Psoas muscle (tissue), 8 donors: ENCODE measurements around the gene DOCK1. TPM values are rescaled to one million over a fixed set of nuclear protein-coding genes. Genes with fewer than 3 reads are reported as not detected.

Experiments
- ATAC-seq, 4 donors: fragments of 200-7000 bp; cut with Tn5 transposase; one replicate each; pipeline ENCODE4 v1.9.1; 2020; ENCODE audit warnings: moderate library complexity in 3 of 4, mild to moderate bottlenecking in 2 of 4
- DNase-seq, 2 donors: peaks; one replicate each; pipeline ENCODE4 v3.0.0-alpha.2; 2020
- H3K27ac ChIP-seq: fragments of 200-600 bp; one replicate; pipeline ENCODE4 v1.8.0; 2022
- H3K27me3 ChIP-seq, 3 donors: fragments of 200-600 bp in 1 of 3; one replicate each; pipeline versions ENCODE4 v1.6.1 to v1.8.0; 2013 to 2022; ENCODE audit warnings: low read length in 2 of 3, mild to moderate bottlenecking in 2 of 3, moderate library complexity in 1 of 3; ENCODE audit not compliant: insufficient read depth in 3 of 3
- H3K36me3 ChIP-seq, 2 donors: fragments of 200-600 bp in 1 of 2; one replicate each; pipeline versions ENCODE4 v1.6.1 to v1.8.0; 2013 to 2022; ENCODE audit warnings: low read depth in 1 of 2, mild to moderate bottlenecking in 1 of 2, moderate library complexity in 1 of 2; ENCODE audit not compliant: insufficient read depth in 1 of 2
- H3K4me1 ChIP-seq: fragments of 200-600 bp; one replicate; pipeline ENCODE4 v1.8.0; 2022
- H3K4me3 ChIP-seq: fragments of 200-600 bp; one replicate; pipeline ENCODE4 v1.8.0; 2022; ENCODE audit warnings: mild to moderate bottlenecking
- H3K9me3 ChIP-seq: fragments of 200-600 bp; one replicate; pipeline ENCODE4 v1.8.0; 2022
- CTCF ChIP-seq: fragments of 200-600 bp; IDR thresholded peaks from one replicate; pipeline ENCODE4 v1.8.0; 2022; ENCODE audit warnings: antibody characterized with exemption
- WGBS, 3 donors: extraction: QIAGEN DNeasy Blood & Tissue Kit; methylation state at CpG; one replicate each; pipeline versions ENCODE4 v1.1.6 to v1.1.7; 2013; 5-methylcytosine and 5-hydroxymethylcytosine counted together
- intact Hi-C, 2 donors: fragments of 100-400 bp; cut with DNase I; formaldehyde crosslinking; loops; one replicate each; pipeline versions ENCODE4 v1.11.0 to v1.14.2; 2022
- polyA plus RNA-seq, 3 donors: library from polyadenylated mRNA; stranded (reverse); fragments of 200-250 nt; gene quantifications; one replicate each; pipeline ENCODE4 v1.2.3, GENCODE V29; 2013
- total RNA-seq, 4 donors: library from RNA; stranded (reverse); fragmentation: NEBNext Ultra II Directional in 2 of 4; extraction: Animal tissue kit (Norgen Biotek cat#: 25700) in 2 of 4; gene quantifications; one replicate each; pipeline versions ENCODE4 v1.2.1 to v1.2.4, GENCODE V29; 2021 to 2023
- donor health status: healthy with polysubstance abuse.
- donor health status: DM: no; HTN: no; CAD: no; lungs with moderate emphysema.
- donor health status: Bipolar disorder and iron deficiency.
- donor health status: healthy.
- donor health status: DM: yes; HTN: yes; CAD: no.
- donor health status: DM: no; HTN: no; CAD: no.
- donor health status: DM: no; HTN: no; CAD: no.
- donor health status: DM: yes; HTN: yes; CAD: no.

DOCK1 gene
- total and polyA plus RNA-seq, 7 donors: 2.1 to 11.3 (median 5.4) TPM

- DNase-seq (no peak), ATAC-seq (no peak)
- no peak for TF ChIP-seq CTCF
- Histone ChIP-seq H3K4me1 (no peaks in the 10 kb centered on the region), H3K27ac (no peak overlapping the region), H3K9me3 (no peaks in the 10 kb centered on the region), H3K4me3 (no peak overlapping the region), H3K27me3 (peaks cover 0 to 17% (median 8%) of the 10 kb centered on the region in 3 donors), H3K36me3 (no peaks in the 10 kb centered on the region)
- 95 to 96% (median 96%) methylated on average over 8 of the region's 8 CpGs for WGBS, 3 donors
- intact Hi-C loops: no loop called here
These were observed 295.4 kb downstream of the DOCK1 start for GRCh38 chr10:127200646-127201045.

GRCh38 chr10:127203067-127203466 lies 297.8 kb downstream of the DOCK1 start:
- Histone ChIP-seq H3K27ac (no peak overlapping the region), H3K27me3 (no peaks in the 10 kb centered on the region), H3K36me3 (no peaks in the 10 kb centered on the region), H3K4me3 (no peak overlapping the region), H3K4me1 (no peaks in the 10 kb centered on the region), H3K9me3 (no peaks in the 10 kb centered on the region)
- TF ChIP-seq CTCF: no peak
- no peak for ATAC-seq
- intact Hi-C loops: no loop called here
- 49 to 69% (median 49%) methylated on average over 7 of the region's 7 CpGs for WGBS, 3 donors
- no peak for DNase-seq

- no peak for TF ChIP-seq CTCF
- Histone ChIP-seq H3K36me3 (no peaks in the 10 kb centered on the region), H3K27me3 (no peaks in the 10 kb centered on the region), H3K27ac (no peak overlapping the region), H3K4me1 (no peaks in the 10 kb centered on the region), H3K9me3 (no peaks in the 10 kb centered on the region), H3K4me3 (no peak overlapping the region)
- ATAC-seq (no peak), DNase-seq (no peak)
- intact Hi-C loops: no loop called here
- WGBS, 3 donors: 84 to 94% (median 85%) methylated on average over 2 of the region's 2 CpGs
These were observed 301.9 kb downstream of the DOCK1 start for GRCh38 chr10:127207081-127207480.

- H3K27me3 ChIP-seq: no peaks in the 10 kb centered on the region
- intact Hi-C loops: no loop called here
- no peak overlapping the region for H3K27ac ChIP-seq
- no peak overlapping the region for H3K4me3 ChIP-seq
- 71 to 80% (median 73%) methylated on average over 7 of the region's 7 CpGs for WGBS, 3 donors
- ATAC-seq: no peak
- no peaks in the 10 kb centered on the region for H3K36me3 ChIP-seq
- no peak for DNase-seq
- H3K4me1 ChIP-seq: no peaks in the 10 kb centered on the region
- TF ChIP-seq CTCF: no peak
- H3K9me3 ChIP-seq: no peaks in the 10 kb centered on the region
These were observed 305.8 kb downstream of the DOCK1 start for GRCh38 chr10:127210936-127211466.

- 66 to 72% (median 69%) methylated on average over 4 of the region's 4 CpGs for WGBS, 3 donors
- no peak for DNase-seq
These were observed 310.6 kb downstream of the DOCK1 start for GRCh38 chr10:127215866-127216265.

More at GRCh38 chr10:127215866-127216265, 310.6 kb downstream of the DOCK1 start:
- Histone ChIP-seq H3K4me1 (no peaks in the 10 kb centered on the region), H3K36me3 (no peaks in the 10 kb centered on the region), H3K27me3 (no peaks in the 10 kb centered on the region), H3K27ac (no peak overlapping the region), H3K4me3 (no peak overlapping the region), H3K9me3 (no peaks in the 10 kb centered on the region)
- intact Hi-C loops: no loop called here
- TF ChIP-seq CTCF: no peak
- ATAC-seq: no peak
